Measurements from ENCODE around the gene NRCAM. TPM values are rescaled to one million over a fixed set of nuclear protein-coding genes. Genes with fewer than 3 reads are reported as not detected.

NRCAM gene
- total RNA-seq, 1 experiment from 2014 or later: 2.7 TPM

GRCh38 chr7:108384716-108385483 is 71.3 kb downstream of the NRCAM start (continued):
- TF ChIP-seq HMGXB4 (CRISPR knock-in tag; IDR thresholded peaks at IDR 0.05): no peak
- TF ChIP-seq, protein P1, sequence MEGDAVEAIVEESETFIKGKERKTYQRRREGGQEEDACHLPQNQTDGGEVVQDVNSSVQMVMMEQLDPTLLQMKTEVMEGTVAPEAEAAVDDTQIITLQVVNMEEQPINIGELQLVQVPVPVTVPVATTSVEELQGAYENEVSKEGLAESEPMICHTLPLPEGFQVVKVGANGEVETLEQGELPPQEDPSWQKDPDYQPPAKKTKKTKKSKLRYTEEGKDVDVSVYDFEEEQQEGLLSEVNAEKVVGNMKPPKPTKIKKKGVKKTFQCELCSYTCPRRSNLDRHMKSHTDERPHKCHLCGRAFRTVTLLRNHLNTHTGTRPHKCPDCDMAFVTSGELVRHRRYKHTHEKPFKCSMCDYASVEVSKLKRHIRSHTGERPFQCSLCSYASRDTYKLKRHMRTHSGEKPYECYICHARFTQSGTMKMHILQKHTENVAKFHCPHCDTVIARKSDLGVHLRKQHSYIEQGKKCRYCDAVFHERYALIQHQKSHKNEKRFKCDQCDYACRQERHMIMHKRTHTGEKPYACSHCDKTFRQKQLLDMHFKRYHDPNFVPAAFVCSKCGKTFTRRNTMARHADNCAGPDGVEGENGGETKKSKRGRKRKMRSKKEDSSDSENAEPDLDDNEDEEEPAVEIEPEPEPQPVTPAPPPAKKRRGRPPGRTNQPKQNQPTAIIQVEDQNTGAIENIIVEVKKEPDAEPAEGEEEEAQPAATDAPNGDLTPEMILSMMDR (IDR thresholded peaks at IDR 0.05): no peak; the same call in 1 of the 2 replicates
- TF ChIP-seq, protein P2, sequence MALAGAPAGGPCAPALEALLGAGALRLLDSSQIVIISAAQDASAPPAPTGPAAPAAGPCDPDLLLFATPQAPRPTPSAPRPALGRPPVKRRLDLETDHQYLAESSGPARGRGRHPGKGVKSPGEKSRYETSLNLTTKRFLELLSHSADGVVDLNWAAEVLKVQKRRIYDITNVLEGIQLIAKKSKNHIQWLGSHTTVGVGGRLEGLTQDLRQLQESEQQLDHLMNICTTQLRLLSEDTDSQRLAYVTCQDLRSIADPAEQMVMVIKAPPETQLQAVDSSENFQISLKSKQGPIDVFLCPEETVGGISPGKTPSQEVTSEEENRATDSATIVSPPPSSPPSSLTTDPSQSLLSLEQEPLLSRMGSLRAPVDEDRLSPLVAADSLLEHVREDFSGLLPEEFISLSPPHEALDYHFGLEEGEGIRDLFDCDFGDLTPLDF (CRISPR knock-in tag; IDR thresholded peaks at IDR 0.05): no peak
- TF ChIP-seq ZNF671 (CRISPR knock-in tag; IDR thresholded peaks at IDR 0.05): no peak
- TF ChIP-seq TEAD4 (CRISPR knock-in tag; IDR thresholded peaks at IDR 0.05): no peak

GRCh38 chr7:108382932-108383331 is 73.3 kb downstream of the NRCAM start:
- no peak for ATAC-seq
- Mint-ChIP-seq H3K36me3 (no peaks in the 10 kb centered on the region), H3K27ac (no peak overlapping the region), H3K9me3 (no peaks in the 10 kb centered on the region), H3K27me3 (ENCODE audit: low read depth) (no peaks in the 10 kb centered on the region), H3K4me1 (peaks cover 7% of the 10 kb centered on the region), H3K4me3 (no peak overlapping the region)
- POLR2A ChIA-PET: no interaction called here
- no peak for DNase-seq (ENCODE audit: low spot score)
- CTCF ChIA-PET: no interaction called here
- TF ChIP-seq, protein P3, sequence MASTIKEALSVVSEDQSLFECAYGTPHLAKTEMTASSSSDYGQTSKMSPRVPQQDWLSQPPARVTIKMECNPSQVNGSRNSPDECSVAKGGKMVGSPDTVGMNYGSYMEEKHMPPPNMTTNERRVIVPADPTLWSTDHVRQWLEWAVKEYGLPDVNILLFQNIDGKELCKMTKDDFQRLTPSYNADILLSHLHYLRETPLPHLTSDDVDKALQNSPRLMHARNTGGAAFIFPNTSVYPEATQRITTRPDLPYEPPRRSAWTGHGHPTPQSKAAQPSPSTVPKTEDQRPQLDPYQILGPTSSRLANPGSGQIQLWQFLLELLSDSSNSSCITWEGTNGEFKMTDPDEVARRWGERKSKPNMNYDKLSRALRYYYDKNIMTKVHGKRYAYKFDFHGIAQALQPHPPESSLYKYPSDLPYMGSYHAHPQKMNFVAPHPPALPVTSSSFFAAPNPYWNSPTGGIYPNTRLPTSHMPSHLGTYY (CRISPR knock-in tag; IDR thresholded peaks at IDR 0.05): no peak
- no peak for TF ChIP-seq FOXK1 (CRISPR knock-in tag; IDR thresholded peaks at IDR 0.05)
- no peak for TF ChIP-seq NFATC4 (CRISPR knock-in tag; IDR thresholded peaks at IDR 0.05)
- TF ChIP-seq TEAD4 (CRISPR knock-in tag; IDR thresholded peaks at IDR 0.05): no peak
- no peak for TF ChIP-seq CREM (CRISPR knock-in tag; IDR thresholded peaks at IDR 0.05)
- TF ChIP-seq, protein P4, sequence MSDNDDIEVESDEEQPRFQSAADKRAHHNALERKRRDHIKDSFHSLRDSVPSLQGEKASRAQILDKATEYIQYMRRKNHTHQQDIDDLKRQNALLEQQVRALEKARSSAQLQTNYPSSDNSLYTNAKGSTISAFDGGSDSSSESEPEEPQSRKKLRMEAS (CRISPR knock-in tag; IDR thresholded peaks at IDR 0.05): no peak
- TF ChIP-seq ZNF121 (CRISPR knock-in tag; IDR thresholded peaks at IDR 0.05): no peak
- TF ChIP-seq GABPB1 (CRISPR knock-in tag; IDR thresholded peaks at IDR 0.05): no peak
- no peak for TF ChIP-seq IRF2 (CRISPR knock-in tag; IDR thresholded peaks at IDR 0.05; ENCODE audit: borderline replicate concordance, low read depth)
- TF ChIP-seq, protein P5, sequence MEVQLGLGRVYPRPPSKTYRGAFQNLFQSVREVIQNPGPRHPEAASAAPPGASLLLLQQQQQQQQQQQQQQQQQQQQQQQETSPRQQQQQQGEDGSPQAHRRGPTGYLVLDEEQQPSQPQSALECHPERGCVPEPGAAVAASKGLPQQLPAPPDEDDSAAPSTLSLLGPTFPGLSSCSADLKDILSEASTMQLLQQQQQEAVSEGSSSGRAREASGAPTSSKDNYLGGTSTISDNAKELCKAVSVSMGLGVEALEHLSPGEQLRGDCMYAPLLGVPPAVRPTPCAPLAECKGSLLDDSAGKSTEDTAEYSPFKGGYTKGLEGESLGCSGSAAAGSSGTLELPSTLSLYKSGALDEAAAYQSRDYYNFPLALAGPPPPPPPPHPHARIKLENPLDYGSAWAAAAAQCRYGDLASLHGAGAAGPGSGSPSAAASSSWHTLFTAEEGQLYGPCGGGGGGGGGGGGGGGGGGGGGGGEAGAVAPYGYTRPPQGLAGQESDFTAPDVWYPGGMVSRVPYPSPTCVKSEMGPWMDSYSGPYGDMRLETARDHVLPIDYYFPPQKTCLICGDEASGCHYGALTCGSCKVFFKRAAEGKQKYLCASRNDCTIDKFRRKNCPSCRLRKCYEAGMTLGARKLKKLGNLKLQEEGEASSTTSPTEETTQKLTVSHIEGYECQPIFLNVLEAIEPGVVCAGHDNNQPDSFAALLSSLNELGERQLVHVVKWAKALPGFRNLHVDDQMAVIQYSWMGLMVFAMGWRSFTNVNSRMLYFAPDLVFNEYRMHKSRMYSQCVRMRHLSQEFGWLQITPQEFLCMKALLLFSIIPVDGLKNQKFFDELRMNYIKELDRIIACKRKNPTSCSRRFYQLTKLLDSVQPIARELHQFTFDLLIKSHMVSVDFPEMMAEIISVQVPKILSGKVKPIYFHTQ (CRISPR knock-in tag; IDR thresholded peaks at IDR 0.05): no peak
- no peak for TF ChIP-seq FOXP1 (CRISPR knock-in tag; IDR thresholded peaks at IDR 0.05; ENCODE audit: borderline replicate concordance)
- no peak for TF ChIP-seq TP53 (CRISPR knock-in tag; IDR thresholded peaks at IDR 0.05)
